Pancreas (tissue), 10 donors: ENCODE data around the gene MMAA. TPM values are rescaled to one million over a fixed set of nuclear protein-coding genes. Genes with fewer than 3 reads are reported as not detected.
"Not testable (repeated sequence)": the region's sequence is repeated elsewhere in the genome, so short reads cannot be mapped to it uniquely, and the experiment has no call there.

ENCODE experiments used
- ATAC-seq, 4 donors: fragments of 200-7000 bp; cut with Tn5 transposase; one replicate each; pipeline versions ENCODE4 v1.8.0 to v1.9.1; 2020; ENCODE audit warnings: mild to moderate bottlenecking in 4 of 4, moderate library complexity in 4 of 4
- DNase-seq, 6 donors: peaks; one replicate each; pipeline ENCODE4 v3.0.0-alpha.2; 2020
- FAIRE-seq: peaks from 2 replicates; lab custom pipeline; 2012; peaks lifted over from hg19 to GRCh38; lab: Jason Lieb, UNC
- H3K27ac ChIP-seq, 4 donors: fragments of 200-600 bp; sonication (generic); 1 replicate in 3 of 4; 2 replicates in 1 of 4; pipeline versions ENCODE4 v1.5.0 to v1.8.0; 2020
- H3K27me3 ChIP-seq, 4 donors: fragments of 200-600 bp; one replicate each; pipeline ENCODE4 v1.8.0; 2021
- H3K36me3 ChIP-seq, 3 donors: fragments of 200-600 bp; sonication (generic) in 1 of 3; one replicate each; pipeline versions ENCODE4 v1.5.0 to v1.8.0; 2020 to 2021
- H3K4me1 ChIP-seq, 3 donors: fragments of 200-600 bp; one replicate each; pipeline ENCODE4 v1.8.0; 2021
- H3K4me3 ChIP-seq, 4 donors: fragments of 200-600 bp; sonication (generic) in 2 of 4; one replicate each; pipeline versions ENCODE4 v1.5.0 to v1.8.0; 2020 to 2021
- H3K9me3 ChIP-seq, 4 donors: fragments of 200-600 bp; one replicate each; pipeline ENCODE4 v1.8.0; 2021
- WGBS, 2 donors: extraction: QIAGEN DNeasy Blood & Tissue Kit; methylation state at CpG; one replicate each; pipeline ENCODE4 v1.1.7; 2013; 5-methylcytosine and 5-hydroxymethylcytosine counted together
- intact Hi-C, 3 donors: fragments of 100-400 bp; cut with DNase I; formaldehyde crosslinking; loops; one replicate each; pipeline versions ENCODE4 v1.11.1 to v1.14.2; 2022
- polyA plus RNA-seq, 2 donors: library from polyadenylated mRNA; stranded (reverse); fragments of 200-250 nt; gene quantifications; one replicate each; pipeline ENCODE4 v1.2.3, GENCODE V29; 2013
- total RNA-seq, 6 donors: library from RNA; stranded (reverse); fragmentation: NEBNext Ultra II Directional in 4 of 6; extraction: Animal tissue kit (Norgen Biotek cat#: 25700) in 4 of 6; gene quantifications; one replicate each; pipeline versions ENCODE4 v1.2.1 to v1.2.4, GENCODE V29; 2021 to 2023
- TF ChIP-seq, protein P1 (sequence below), 4 donors: fragments of 200-600 bp; sonication (generic) in 3 of 4; IDR thresholded peaks; one replicate each; pipeline versions ENCODE4 v1.5.0 to v1.8.0; 2021; ENCODE audit warnings: antibody characterized with exemption in 4 of 4
- donor health status: healthy with polysubstance abuse.
- donor health status: DM: no; HTN: no; CAD: no; lungs with moderate emphysema.
- donor health status: DM: no; HTN: no; CAD: no.
- donor health status: control.
- donor health status: control.
- donor health status: Bipolar disorder and iron deficiency.
- donor health status: DM: yes; HTN: yes; CAD: no.
- donor health status: DM: no; HTN: no; CAD: no.
- donor health status: DM: no; HTN: no; CAD: no.
- donor health status: DM: yes; HTN: yes; CAD: no.

The MMAA gene
- total and polyA plus RNA-seq, 8 donors: 3.0 to 9.5 (median 5.5) TPM

DNA sequence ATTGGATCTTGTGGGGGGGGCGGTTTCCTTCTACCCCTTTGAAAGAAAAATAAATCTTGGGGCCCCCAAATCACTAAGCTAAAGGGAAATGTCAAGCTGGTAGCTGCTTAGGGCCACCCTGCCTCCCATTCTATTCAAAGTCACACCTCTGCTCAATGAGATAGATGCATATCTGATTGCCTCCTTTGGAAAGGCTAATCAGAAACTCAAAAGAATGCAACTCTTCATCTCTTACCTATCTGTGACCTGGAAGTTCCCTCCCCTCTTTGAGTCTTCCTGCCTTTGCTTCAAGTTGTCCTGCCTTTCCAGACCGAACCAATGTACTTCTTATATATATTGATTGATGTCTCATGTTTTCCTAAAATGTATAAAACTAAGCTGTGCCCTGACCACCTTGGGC is 67.8 kb downstream of the MMAA start:
- no peaks in the 10 kb centered on the region for H3K36me3 ChIP-seq
- DNase-seq (no peak), ATAC-seq (no peak), FAIRE-seq (no peak)
- no peak overlapping the region for H3K27ac ChIP-seq
- H3K4me1 ChIP-seq: no peaks in the 10 kb centered on the region
- no peaks in the 10 kb centered on the region for H3K27me3 ChIP-seq
- H3K9me3 ChIP-seq: no peaks in the 10 kb centered on the region
- TF ChIP-seq, protein P1, sequence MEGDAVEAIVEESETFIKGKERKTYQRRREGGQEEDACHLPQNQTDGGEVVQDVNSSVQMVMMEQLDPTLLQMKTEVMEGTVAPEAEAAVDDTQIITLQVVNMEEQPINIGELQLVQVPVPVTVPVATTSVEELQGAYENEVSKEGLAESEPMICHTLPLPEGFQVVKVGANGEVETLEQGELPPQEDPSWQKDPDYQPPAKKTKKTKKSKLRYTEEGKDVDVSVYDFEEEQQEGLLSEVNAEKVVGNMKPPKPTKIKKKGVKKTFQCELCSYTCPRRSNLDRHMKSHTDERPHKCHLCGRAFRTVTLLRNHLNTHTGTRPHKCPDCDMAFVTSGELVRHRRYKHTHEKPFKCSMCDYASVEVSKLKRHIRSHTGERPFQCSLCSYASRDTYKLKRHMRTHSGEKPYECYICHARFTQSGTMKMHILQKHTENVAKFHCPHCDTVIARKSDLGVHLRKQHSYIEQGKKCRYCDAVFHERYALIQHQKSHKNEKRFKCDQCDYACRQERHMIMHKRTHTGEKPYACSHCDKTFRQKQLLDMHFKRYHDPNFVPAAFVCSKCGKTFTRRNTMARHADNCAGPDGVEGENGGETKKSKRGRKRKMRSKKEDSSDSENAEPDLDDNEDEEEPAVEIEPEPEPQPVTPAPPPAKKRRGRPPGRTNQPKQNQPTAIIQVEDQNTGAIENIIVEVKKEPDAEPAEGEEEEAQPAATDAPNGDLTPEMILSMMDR (IDR thresholded peaks at IDR 0.05): no peak
- WGBS, 2 donors: 63 to 64% methylated on average over 2 of the region's 2 CpGs
- no peak overlapping the region for H3K4me3 ChIP-seq
- intact Hi-C loops: no loop called here

DNA sequence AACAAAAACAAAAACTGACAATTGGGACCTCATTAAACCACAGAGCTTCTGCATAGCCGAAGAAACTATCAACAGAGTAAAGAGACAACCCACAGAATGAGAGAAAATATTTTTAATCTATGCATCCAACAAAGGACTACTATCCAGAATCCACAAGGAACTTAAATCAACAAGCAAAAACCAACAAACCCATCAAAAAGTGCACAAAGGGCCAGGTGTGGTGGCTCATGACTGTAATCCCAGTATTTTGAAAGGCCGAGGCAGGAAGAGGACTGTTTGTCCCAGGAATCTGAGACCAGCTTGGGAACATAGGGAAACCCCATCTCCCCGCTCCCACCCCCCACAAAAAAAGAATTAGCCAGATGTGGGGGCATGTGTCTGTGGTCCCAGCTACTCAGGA is 71.4 kb downstream of the MMAA start:
- Histone ChIP-seq H3K9me3 (no peaks in the 10 kb centered on the region), H3K4me3 (no peak overlapping the region), H3K27ac (no peak overlapping the region), H3K27me3 (no peaks in the 10 kb centered on the region), H3K4me1 (no peaks in the 10 kb centered on the region), H3K36me3 (no peaks in the 10 kb centered on the region)
- no peak for DNase-seq
- TF ChIP-seq, protein P1 (IDR thresholded peaks at IDR 0.05): no peak
- intact Hi-C loops: no loop called here
- WGBS, 2 donors: 92 to 93% methylated on average over 3 of the region's 3 CpGs
- no peak for ATAC-seq
- FAIRE-seq: no peak

DNA sequence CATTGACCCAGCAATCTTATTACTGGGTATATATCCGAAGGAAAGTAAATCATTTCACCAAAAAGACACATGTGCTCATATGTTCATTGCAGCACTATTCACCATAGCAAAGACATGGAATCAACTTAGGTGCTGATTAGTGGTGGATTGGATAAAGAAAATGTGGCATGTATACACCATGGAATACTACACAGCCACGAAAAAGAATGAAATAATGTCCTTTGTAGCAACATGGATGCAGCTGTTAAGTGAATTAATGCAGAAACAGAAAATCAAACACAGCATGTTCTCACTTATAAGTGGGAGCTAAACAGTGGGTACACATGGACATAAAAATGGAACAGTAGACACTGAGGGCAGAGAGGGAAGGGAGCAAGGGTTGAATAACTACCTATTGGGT is 72.2 kb downstream of the MMAA start:
- FAIRE-seq, ATAC-seq, H3K27me3 ChIP-seq, H3K4me1 ChIP-seq, H3K9me3 ChIP-seq, DNase-seq, H3K4me3 ChIP-seq, H3K36me3 ChIP-seq, intact Hi-C loops, H3K27ac ChIP-seq: not testable (repeated sequence)
- WGBS, 2 donors: 87 to 90% methylated on average over 2 of the region's 2 CpGs

DNA sequence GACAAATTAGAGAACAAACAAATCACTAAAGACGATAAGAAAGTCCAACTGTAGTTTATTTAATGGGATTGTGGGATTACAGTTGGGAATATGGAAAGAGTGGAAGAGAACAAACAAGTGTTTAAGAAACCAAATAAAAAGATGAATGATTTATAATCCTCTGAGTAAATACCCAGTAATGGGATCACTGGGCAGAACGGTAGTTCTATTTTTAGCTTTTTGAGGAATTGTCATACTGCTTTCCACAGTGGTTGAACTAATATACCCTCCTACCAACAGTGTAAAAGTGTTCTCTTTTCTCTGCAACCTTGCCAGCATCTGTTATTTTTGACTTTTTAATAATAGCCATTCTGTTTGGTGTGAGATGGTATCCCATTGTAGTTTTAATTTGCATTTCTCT is 75.7 kb downstream of the MMAA start:
- Histone ChIP-seq H3K4me3 (no peak overlapping the region), H3K27ac (no peak overlapping the region), H3K9me3 (no peaks in the 10 kb centered on the region), H3K36me3 (no peaks in the 10 kb centered on the region), H3K4me1 (no peaks in the 10 kb centered on the region), H3K27me3 (no peaks in the 10 kb centered on the region)
- intact Hi-C loops: no loop called here
- FAIRE-seq (no peak), ATAC-seq (no peak), DNase-seq (no peak)
- 17 to 29% methylated on average over 2 of the region's 2 CpGs for WGBS, 2 donors
- TF ChIP-seq, protein P1 (IDR thresholded peaks at IDR 0.05): no peak

DNA sequence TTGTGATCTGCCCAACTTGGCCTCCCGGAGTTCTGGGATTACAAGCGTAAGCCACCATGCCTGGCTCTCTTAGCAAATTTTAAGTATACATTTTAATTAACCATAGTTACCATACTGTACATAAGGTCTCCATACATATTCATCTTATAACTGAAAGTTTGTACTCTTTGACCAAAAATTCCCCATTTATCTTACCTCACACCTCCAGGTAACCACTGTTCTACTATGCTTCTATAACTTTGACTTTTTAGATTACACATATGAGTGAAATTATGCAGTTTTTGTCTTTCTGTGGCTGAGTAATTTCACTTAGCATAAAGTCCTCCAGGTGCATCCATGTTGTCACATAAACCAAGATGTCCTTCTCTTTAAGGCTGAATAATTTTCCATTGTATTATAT is 78.1 kb downstream of the MMAA start:
- TF ChIP-seq, protein P1 (IDR thresholded peaks at IDR 0.05): no peak
- H3K27ac ChIP-seq: no peak overlapping the region
- intact Hi-C loops: no loop called here
- H3K36me3 ChIP-seq: no peaks in the 10 kb centered on the region
- H3K4me3 ChIP-seq: no peak overlapping the region
- no peaks in the 10 kb centered on the region for H3K4me1 ChIP-seq
- no peaks in the 10 kb centered on the region for H3K27me3 ChIP-seq
- 93 to 97% methylated on average over 2 of the region's 2 CpGs for WGBS, 2 donors
- ATAC-seq: no peak
- no peak for DNase-seq
- no peaks in the 10 kb centered on the region for H3K9me3 ChIP-seq
- FAIRE-seq: no peak
